K562 treated with DMSO at 1 percent for 48 hours (cell line): Measurements from ENCODE around the gene VPS18. TPM values are rescaled to one million over a fixed set of nuclear protein-coding genes. Genes with fewer than 3 reads are reported as not detected.

Experiments
- total RNA-seq: library from RNA; unstranded; fragments of 300-600 nt; gene quantifications from 2 replicates; pipeline ENCODE4 v1.2.3, GENCODE V29; 2022; ENCODE audit warnings: low replicate concordance; ENCODE audit errors: extremely low read depth

VPS18 gene, protein sequence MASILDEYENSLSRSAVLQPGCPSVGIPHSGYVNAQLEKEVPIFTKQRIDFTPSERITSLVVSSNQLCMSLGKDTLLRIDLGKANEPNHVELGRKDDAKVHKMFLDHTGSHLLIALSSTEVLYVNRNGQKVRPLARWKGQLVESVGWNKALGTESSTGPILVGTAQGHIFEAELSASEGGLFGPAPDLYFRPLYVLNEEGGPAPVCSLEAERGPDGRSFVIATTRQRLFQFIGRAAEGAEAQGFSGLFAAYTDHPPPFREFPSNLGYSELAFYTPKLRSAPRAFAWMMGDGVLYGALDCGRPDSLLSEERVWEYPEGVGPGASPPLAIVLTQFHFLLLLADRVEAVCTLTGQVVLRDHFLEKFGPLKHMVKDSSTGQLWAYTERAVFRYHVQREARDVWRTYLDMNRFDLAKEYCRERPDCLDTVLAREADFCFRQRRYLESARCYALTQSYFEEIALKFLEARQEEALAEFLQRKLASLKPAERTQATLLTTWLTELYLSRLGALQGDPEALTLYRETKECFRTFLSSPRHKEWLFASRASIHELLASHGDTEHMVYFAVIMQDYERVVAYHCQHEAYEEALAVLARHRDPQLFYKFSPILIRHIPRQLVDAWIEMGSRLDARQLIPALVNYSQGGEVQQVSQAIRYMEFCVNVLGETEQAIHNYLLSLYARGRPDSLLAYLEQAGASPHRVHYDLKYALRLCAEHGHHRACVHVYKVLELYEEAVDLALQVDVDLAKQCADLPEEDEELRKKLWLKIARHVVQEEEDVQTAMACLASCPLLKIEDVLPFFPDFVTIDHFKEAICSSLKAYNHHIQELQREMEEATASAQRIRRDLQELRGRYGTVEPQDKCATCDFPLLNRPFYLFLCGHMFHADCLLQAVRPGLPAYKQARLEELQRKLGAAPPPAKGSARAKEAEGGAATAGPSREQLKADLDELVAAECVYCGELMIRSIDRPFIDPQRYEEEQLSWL
- total RNA-seq = not detected in 2 replicates

DNA sequence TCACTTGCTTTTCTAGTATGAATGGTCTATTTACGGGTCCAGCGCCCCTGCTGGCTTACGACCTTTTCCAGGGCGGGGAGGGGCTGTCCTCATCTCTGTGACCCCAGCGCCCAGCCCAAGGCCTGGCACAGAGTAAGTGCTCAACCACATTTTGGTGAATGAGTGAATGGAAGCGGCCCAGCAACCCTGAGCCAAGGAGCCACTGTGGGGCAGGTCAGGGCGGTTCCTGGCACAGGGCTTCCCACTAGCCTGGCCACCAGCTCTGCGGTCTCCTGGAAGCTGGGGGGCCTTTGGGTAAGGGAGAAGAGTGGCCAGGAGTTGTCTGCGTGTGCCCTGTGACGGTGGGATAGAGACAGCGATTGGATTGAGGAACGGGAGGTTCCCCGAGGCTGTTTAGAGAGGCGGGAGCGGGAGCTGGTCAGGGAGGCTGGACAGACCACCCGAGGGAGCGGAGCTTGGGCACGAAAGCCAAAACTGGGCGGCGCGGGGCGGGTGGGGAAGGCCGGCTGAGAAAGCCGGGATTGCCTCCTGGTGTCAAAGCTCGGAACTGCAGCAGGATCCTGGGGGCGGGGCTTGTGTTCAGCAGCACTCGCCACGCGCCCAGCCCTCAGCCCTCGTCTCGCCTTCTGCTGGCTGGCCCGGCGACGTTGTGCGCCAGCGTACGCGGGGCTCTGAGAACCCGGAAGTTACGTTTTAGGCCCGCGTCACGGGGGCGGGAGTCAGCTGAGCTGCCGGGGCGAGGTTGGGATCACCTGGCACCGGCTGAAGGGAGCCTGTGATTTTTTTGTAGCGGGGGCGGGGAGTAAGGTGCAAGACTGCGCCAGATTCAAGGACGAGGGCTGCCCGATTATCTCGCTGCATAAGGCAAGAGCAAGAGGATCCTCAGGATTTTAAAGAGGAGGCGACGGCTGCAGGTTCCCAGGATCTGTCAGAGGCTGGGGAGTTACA, at the start of gene VPS18:
Gene VPS18 (plus strand): TSS at position 718 of the 948 bp plus-strand sequence. CDS start 319 bp downstream, outside the sequence.

DNA sequence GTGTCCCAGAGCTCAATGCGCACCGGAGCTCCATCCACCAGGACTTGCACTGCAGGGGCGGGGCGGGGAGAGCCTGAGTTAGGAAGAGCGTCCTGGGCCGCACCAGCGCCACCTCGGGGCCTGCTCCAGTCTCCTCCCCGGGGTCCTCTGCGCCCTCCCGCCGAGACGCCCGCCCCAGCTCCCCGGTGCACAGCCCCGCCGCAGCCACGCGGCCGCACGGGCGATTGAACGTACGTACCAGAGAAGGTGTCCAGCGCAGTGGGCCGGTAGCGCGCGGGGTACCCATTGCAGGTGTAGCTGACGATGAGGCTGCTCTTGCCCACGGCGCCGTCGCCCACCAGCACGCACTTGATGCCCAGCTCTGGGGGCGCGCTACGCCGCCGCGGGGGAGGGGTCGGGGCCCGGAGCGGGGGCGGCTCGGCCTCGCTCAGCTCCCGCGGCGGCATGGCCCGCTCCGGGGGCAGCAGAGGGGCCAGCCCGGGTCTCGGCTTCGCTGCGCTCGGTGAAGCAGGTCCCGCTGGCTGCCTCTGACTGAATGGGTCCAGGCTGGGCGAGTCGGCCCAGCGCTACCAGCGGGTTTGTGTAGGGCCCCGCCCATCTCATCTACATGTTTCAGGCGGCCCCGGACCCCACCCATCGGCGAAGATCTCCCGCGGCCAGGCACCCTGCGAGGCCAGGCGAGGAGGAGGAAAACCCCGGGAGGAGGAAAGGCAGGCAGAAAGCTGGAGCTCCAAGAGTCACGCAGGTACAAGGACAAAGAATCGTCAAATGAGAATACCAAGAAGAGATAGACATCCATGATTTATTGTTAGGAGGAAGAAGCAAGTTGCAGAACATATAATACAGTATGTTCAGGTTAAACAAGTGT, 20.3 kb upstream of the VPS18 start, which contains the start of gene RHOV:
Gene RHOV (minus strand): TSS at position 541 of the 868 bp plus-strand sequence. CDS start 95 bp downstream, at position 446.

DNA sequence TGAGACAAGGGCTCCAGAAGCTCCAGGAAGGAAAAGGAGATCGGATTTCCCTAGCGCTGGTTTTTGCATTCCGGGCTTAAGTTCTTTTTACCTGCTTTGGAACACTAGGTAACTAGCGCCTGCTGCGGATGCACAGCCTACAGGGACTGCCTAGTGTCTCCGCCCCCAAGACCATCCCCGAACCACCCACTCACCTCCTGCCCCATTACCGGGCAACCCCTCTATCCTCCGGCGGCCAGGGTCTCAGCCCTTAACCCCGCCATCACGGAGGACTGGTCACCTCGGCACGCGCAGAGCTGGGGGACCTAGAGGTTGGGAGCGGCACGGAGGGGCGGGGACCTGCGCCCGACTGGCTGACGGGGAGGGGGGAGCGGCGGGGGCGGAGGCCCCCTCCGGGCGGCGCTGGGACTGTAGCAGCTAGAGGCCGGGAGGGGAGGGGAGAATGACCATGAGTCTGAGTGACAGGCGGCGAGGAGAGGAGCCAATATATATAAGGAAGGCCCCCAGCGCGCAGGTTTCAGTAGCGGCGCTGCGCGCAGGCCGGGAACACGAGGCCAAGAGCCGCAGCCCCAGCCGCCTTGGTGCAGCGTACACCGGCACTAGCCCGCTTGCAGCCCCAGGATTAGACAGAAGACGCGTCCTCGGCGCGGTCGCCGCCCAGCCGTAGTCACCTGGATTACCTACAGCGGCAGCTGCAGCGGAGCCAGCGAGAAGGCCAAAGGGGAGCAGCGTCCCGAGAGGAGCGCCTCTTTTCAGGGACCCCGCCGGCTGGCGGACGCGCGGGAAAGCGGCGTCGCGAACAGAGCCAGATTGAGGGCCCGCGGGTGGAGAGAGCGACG, 34.8 kb downstream of the VPS18 start, which contains the start of gene DLL4:
Gene DLL4 (plus strand): TSS at position 520 of the 839 bp plus-strand sequence. CDS start 329 bp downstream, outside the sequence.

DNA sequence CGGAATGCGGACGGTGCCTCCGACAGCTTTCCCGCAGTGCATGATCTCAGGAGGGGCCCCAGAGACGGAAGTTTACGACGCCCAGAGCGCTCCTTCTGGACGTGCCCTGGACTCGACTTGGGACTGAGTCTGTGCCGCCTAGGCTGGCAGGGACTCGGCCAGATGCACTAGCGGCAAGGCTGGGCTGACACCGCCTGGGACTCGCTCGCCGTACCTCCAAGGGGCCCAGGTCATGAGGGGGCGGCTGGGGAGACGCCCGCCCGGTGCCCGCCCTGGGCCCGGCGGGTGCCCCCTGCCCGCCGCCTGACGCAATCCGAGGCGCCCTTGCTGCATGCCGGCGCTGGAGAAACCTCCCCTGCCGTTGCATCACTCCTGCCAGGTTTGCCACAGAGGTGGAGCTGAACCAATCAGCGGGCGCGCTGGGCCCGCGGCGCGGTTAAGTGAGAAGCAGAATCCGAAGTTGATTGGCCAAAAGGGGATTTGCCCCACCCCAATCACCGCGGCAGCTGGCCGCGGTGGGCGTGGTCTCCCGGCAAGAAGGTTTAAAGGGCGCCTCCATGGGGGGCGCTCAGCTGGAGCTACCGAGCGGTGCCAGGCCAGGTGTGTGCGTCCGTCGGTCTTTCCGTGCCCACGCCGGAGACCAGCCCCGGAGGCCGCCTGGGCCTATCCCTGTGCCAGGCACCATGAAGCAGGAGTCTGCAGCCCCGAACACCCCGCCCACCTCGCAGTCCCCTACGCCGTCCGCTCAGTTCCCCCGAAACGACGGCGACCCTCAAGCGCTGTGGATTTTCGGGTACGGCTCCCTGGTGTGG, 58.9 kb downstream of the VPS18 start, which contains the start of gene CHAC1:
Gene CHAC1 (plus strand): TSS at position 571 of the 812 bp plus-strand sequence. CDS start 113 bp downstream, at position 684.

Other genes with a start within 250 kb of the VPS18 start
- gene RAD51, start 199.3 kb upstream of the VPS18 start, total RNA-seq = not detected in 2 replicates
- gene RMDN3, start 139.2 kb upstream of the VPS18 start, total RNA-seq = not detected in 2 replicates
- not detected in 2 replicates for gene GCHFR, start 130.4 kb upstream of the VPS18 start, total RNA-seq
- gene C15orf62, start 124.5 kb upstream of the VPS18 start, total RNA-seq = not detected in 2 replicates
- not detected in 2 replicates for gene ZFYVE19, start 87.4 kb upstream of the VPS18 start, total RNA-seq
- gene DNAJC17, start 87.0 kb upstream of the VPS18 start, total RNA-seq = not detected in 2 replicates
- not detected in 2 replicates for gene PPP1R14D, start 65.7 kb upstream of the VPS18 start, total RNA-seq
- gene SPINT1, start 50.4 kb upstream of the VPS18 start, total RNA-seq = not detected in 2 replicates
- not detected in 2 replicates for gene RHOV, start 20.2 kb upstream of the VPS18 start, total RNA-seq
- gene DLL4, start 34.9 kb downstream of the VPS18 start, total RNA-seq = not detected in 2 replicates
- not detected in 2 replicates for gene CHAC1, start 59.0 kb downstream of the VPS18 start, total RNA-seq
- gene INO80, start 221.8 kb downstream of the VPS18 start, total RNA-seq = not detected in 2 replicates